Mononuclear cell (primary cell): Measurements from ENCODE around the gene EPO. TPM values are rescaled to one million over a fixed set of nuclear protein-coding genes. Genes with fewer than 3 reads are reported as not detected.

Source experiments
- H3K27me3 ChIP-seq: 2 replicates; pipeline ENCODE4 v1.6.0; 2011; ENCODE audit warnings: low read length, control low read depth; ENCODE audit not compliant: insufficient read depth
- H3K4me1 ChIP-seq: 2 replicates; pipeline ENCODE4 v1.5.1; 2011; ENCODE audit warnings: mild to moderate bottlenecking, low read length, control low read depth; ENCODE audit not compliant: insufficient read depth
- H3K4me3 ChIP-seq: 2 replicates; pipeline ENCODE4 v1.5.1; 2011; ENCODE audit warnings: mild to moderate bottlenecking, low read length, moderate library complexity
- H3K9me3 ChIP-seq: 2 replicates; pipeline ENCODE4 v1.5.1; 2011; ENCODE audit warnings: low read depth, mild to moderate bottlenecking, control low read depth, low read length
- total RNA-seq: library from RNA; depleted of rRNA; stranded (reverse); fragments of >200 nt; gene quantifications from one replicate; pipeline ENCODE4 v1.2.3, GENCODE V29; 2012

EPO gene
- not detected for total RNA-seq

GRCh38 chr7:100720279-100720670 lies at the start of gene EPO:
EPO (plus strand) TSS chr7:100720468; CDS start chr7:100720981, 513 bp downstream.
- Histone ChIP-seq H3K4me3 (no peak within 1 kb of the TSS), H3K4me1 (no peaks in the 10 kb centered on the region), H3K9me3 (no peaks in the 10 kb centered on the region), H3K27me3 (peaks cover 30% of the 10 kb centered on the region)

GRCh38 chr7:100671353-100672327 lies 48.6 kb upstream of the EPO start:
- H3K4me3 ChIP-seq, result no peak overlapping the region
- H3K27me3 ChIP-seq, result no peaks in the 10 kb centered on the region
- H3K9me3 ChIP-seq, result no peaks in the 10 kb centered on the region
- H3K4me1 ChIP-seq, result peaks cover 11% of the 10 kb centered on the region

GRCh38 chr7:100673302-100673941 lies 46.8 kb upstream of the EPO start, which contains the start of gene GNB2:
GNB2 (plus strand) TSS chr7:100673740; CDS start chr7:100676266, 2,526 bp downstream.
- H3K4me1 ChIP-seq, result peaks cover 29% of the 10 kb centered on the region
- no peaks in the 10 kb centered on the region for H3K9me3 ChIP-seq
- H3K27me3 ChIP-seq, result no peaks in the 10 kb centered on the region
- peak within 1 kb of the TSS; percentile 95 for H3K4me3 ChIP-seq

- H3K4me3 ChIP-seq, result peak overlapping the region; percentile 95
- H3K4me1 ChIP-seq, result peaks cover 34% of the 10 kb centered on the region
- H3K9me3 ChIP-seq, result no peaks in the 10 kb centered on the region
- H3K27me3 ChIP-seq, result no peaks in the 10 kb centered on the region
These were observed 46.3 kb upstream of the EPO start for GRCh38 chr7:100673942-100674410.

- Histone ChIP-seq H3K4me3 (peak overlapping the region; percentile 95), H3K9me3 (no peaks in the 10 kb centered on the region), H3K4me1 (peaks cover 40% of the 10 kb centered on the region), H3K27me3 (no peaks in the 10 kb centered on the region)
These were observed 45.7 kb upstream of the EPO start for GRCh38 chr7:100674411-100675104.

- no peaks in the 10 kb centered on the region for H3K9me3 ChIP-seq
- H3K4me3 ChIP-seq, result peak overlapping the region; percentile 95
- peaks cover 45% of the 10 kb centered on the region for H3K4me1 ChIP-seq
- H3K27me3 ChIP-seq, result no peaks in the 10 kb centered on the region
These were observed 45.2 kb upstream of the EPO start for GRCh38 chr7:100675105-100675451.

- H3K4me1 ChIP-seq, result peaks cover 52% of the 10 kb centered on the region
- H3K9me3 ChIP-seq, result no peaks in the 10 kb centered on the region
- H3K27me3 ChIP-seq, result no peaks in the 10 kb centered on the region
- peak overlapping the region; percentile 95 for H3K4me3 ChIP-seq
These were observed 44.5 kb upstream of the EPO start for GRCh38 chr7:100675581-100676350.

- Histone ChIP-seq H3K4me3 (no peak overlapping the region), H3K9me3 (no peaks in the 10 kb centered on the region), H3K4me1 (peaks cover 55% of the 10 kb centered on the region), H3K27me3 (no peaks in the 10 kb centered on the region)
These were observed 43.6 kb upstream of the EPO start for GRCh38 chr7:100676501-100677306.

- Histone ChIP-seq H3K9me3 (no peaks in the 10 kb centered on the region), H3K27me3 (no peaks in the 10 kb centered on the region), H3K4me3 (no peak overlapping the region), H3K4me1 (peaks cover 55% of the 10 kb centered on the region)
These were observed 42.7 kb upstream of the EPO start for GRCh38 chr7:100677308-100678267.

GRCh38 chr7:100678291-100678984 lies 41.8 kb upstream of the EPO start:
- Histone ChIP-seq H3K4me1 (peaks cover 48% of the 10 kb centered on the region), H3K4me3 (no peak overlapping the region), H3K9me3 (no peaks in the 10 kb centered on the region), H3K27me3 (no peaks in the 10 kb centered on the region)

GRCh38 chr7:100679129-100679926 lies 40.9 kb upstream of the EPO start:
- Histone ChIP-seq H3K4me3 (no peak overlapping the region), H3K27me3 (no peaks in the 10 kb centered on the region), H3K9me3 (no peaks in the 10 kb centered on the region)

More at GRCh38 chr7:100679129-100679926, 40.9 kb upstream of the EPO start:
- H3K4me1 ChIP-seq, result peaks cover 48% of the 10 kb centered on the region
